Mesenteric fat pad (tissue), 1 donor: ENCODE data around the gene KCTD10. TPM values are rescaled to one million over a fixed set of nuclear protein-coding genes. Genes with fewer than 3 reads are reported as not detected.
A peak's percentile ranks its signal among the peaks of the same experiment; 100 is the strongest.

Experiments used
- DNase-seq: peaks from one replicate; pipeline ENCODE4 v3.0.0-alpha.2; 2020; ENCODE audit warnings: low spot score
- long read RNA-seq: library from polyadenylated mRNA; unstranded; transcript quantifications from one replicate; pipeline ENCODE4 v2.0.0, GENCODE V29; 2020
- total RNA-seq: library from RNA; stranded (reverse); fragmentation: NEBNext Ultra II Directional; extraction: Animal tissue kit (Norgen Biotek cat#: 25700); gene quantifications from one replicate; pipeline ENCODE4 v1.2.1, GENCODE V29; 2021
- donor health status: DM: yes; HTN: yes; CAD: no.

The KCTD10 gene
- total RNA-seq = 103 TPM
- long read RNA-seq, full-length matches to known transcripts = 41 of 108 reads
- long read RNA-seq, partial matches to known transcripts = 2 of 108 reads
- long read RNA-seq, other reads (novel, unspliced or antisense) = 65 of 108 reads

- DNase-seq = peak; percentile 97
Measured at GRCh38 chr12:109477185-109477962, at the start of gene KCTD10, which contains the start of gene UBE3B. TSS of gene KCTD10 (minus strand) at chr12:109477300. CDS start at chr12:109477262, 38 bp downstream. TSS of gene UBE3B (plus strand) at chr12:109477634. CDS start at chr12:109483552, 5,918 bp downstream.

GRCh38 chr12:109525279-109525585, 48.1 kb upstream of the KCTD10 start:
- DNase-seq = no peak

GRCh38 chr12:109524466-109525278, 47.6 kb upstream of the KCTD10 start:
- DNase-seq = no peak

GRCh38 chr12:109523504-109523903, 46.4 kb upstream of the KCTD10 start:
- no peak for DNase-seq

- no peak for DNase-seq
Measured at GRCh38 chr12:109523071-109523470, 46.0 kb upstream of the KCTD10 start.

GRCh38 chr12:109521831-109522230, 44.7 kb upstream of the KCTD10 start:
- no peak for DNase-seq

- peak; percentile 67 for DNase-seq
Measured at GRCh38 chr12:109519787-109520186, 42.7 kb upstream of the KCTD10 start.

GRCh38 chr12:109518820-109519665, 41.9 kb upstream of the KCTD10 start:
- peak; percentile 22 for DNase-seq

GRCh38 chr12:109517619-109518018, 40.5 kb upstream of the KCTD10 start:
- DNase-seq = no peak

- no peak for DNase-seq
Measured at GRCh38 chr12:109513977-109514376, 36.9 kb upstream of the KCTD10 start.

- no peak for DNase-seq
Measured at GRCh38 chr12:109513051-109513450, 36.0 kb upstream of the KCTD10 start.

- DNase-seq = no peak
Measured at GRCh38 chr12:109512608-109513007, 35.5 kb upstream of the KCTD10 start.

- DNase-seq = no peak
Measured at GRCh38 chr12:109510196-109510595, 33.1 kb upstream of the KCTD10 start.

GRCh38 chr12:109504068-109504467, 27.0 kb upstream of the KCTD10 start:
- no peak for DNase-seq

- DNase-seq = no peak
Measured at GRCh38 chr12:109503611-109504010, 26.5 kb upstream of the KCTD10 start.

- DNase-seq = no peak
Measured at GRCh38 chr12:109502332-109502731, 25.2 kb upstream of the KCTD10 start.

GRCh38 chr12:109501299-109501698, 24.2 kb upstream of the KCTD10 start:
- DNase-seq = no peak

GRCh38 chr12:109500406-109501185, 23.5 kb upstream of the KCTD10 start:
- DNase-seq = no peak

GRCh38 chr12:109497675-109498074, 20.6 kb upstream of the KCTD10 start:
- DNase-seq = no peak

- DNase-seq = no peak
Measured at GRCh38 chr12:109496306-109496705, 19.2 kb upstream of the KCTD10 start.
